BE2C (cell line): ENCODE results near the gene DHRS4.
"Not testable (repeated sequence)": the region's sequence is repeated elsewhere in the genome, so short reads cannot be mapped to it uniquely, and the experiment has no call there.

Source experiments
- DNase-seq: peaks from one replicate; pipeline ENCODE4 v3.0.0-alpha.2; 2020
- H3K27me3 ChIP-seq: fragments of 250-450 bp; sonication (Bioruptor Pico); 2 replicates; pipeline ENCODE4 v1.5.1; 2020; ENCODE audit warnings: mild to moderate bottlenecking
- H3K36me3 ChIP-seq: fragments of 250-450 bp; sonication (Bioruptor Pico); 2 replicates; pipeline ENCODE4 v1.5.1; 2020; ENCODE audit warnings: mild to moderate bottlenecking
- H3K4me1 ChIP-seq: fragments of 250-450 bp; sonication (Bioruptor Pico); 2 replicates; pipeline ENCODE4 v1.5.1; 2020
- H3K4me3 ChIP-seq: 2 replicates; pipeline ENCODE4 v1.5.1; 2011; ENCODE audit warnings: low read depth, low read length
- H3K9me3 ChIP-seq: fragments of 250-450 bp; sonication (Bioruptor Pico); 2 replicates; pipeline ENCODE4 v1.5.1; 2020
- CTCF ChIP-seq: IDR thresholded peaks from 2 replicates; pipeline ENCODE4 v1.5.1; 2012; ENCODE audit warnings: mild to moderate bottlenecking, low read depth, low read length

Gene DHRS4

GRCh38 chr14:24006471-24006816 is 52.9 kb downstream of the DHRS4 start:
- H3K36me3 ChIP-seq, H3K9me3 ChIP-seq, H3K27me3 ChIP-seq, DNase-seq, H3K4me1 ChIP-seq: not testable (repeated sequence)
- H3K4me3 ChIP-seq: peak overlapping the region; percentile 48

- DNase-seq: peak; percentile 81
- H3K9me3 ChIP-seq, H3K4me1 ChIP-seq: not testable (repeated sequence)
Observed at GRCh38 chr14:24006817-24007652, 53.5 kb downstream of the DHRS4 start.

GRCh38 chr14:24011051-24011450 is 57.5 kb downstream of the DHRS4 start:
- Histone ChIP-seq H3K27me3 (no peaks in the 10 kb centered on the region), H3K36me3 (no peaks in the 10 kb centered on the region), H3K4me1 (peaks cover 3% of the 10 kb centered on the region; the same call in 1 of the 2 replicates), H3K9me3 (no peaks in the 10 kb centered on the region; the same call in 1 of the 2 replicates), H3K4me3 (no peak overlapping the region)
- DNase-seq: no peak
- no peak for TF ChIP-seq CTCF

More at GRCh38 chr14:24006817-24007652, 53.5 kb downstream of the DHRS4 start:
- H3K27me3 ChIP-seq, H3K36me3 ChIP-seq: not testable (repeated sequence)
- H3K4me3 ChIP-seq: peak overlapping the region; percentile 48

GRCh38 chr14:24012726-24013273 is 59.2 kb downstream of the DHRS4 start:
- not testable (repeated sequence) for H3K9me3 ChIP-seq, H3K27me3 ChIP-seq, DNase-seq, H3K4me1 ChIP-seq, H3K36me3 ChIP-seq, H3K4me3 ChIP-seq

GRCh38 chr14:24013654-24014514 is 60.3 kb downstream of the DHRS4 start:
- H3K4me3 ChIP-seq: no peak overlapping the region
- peak; percentile 54 for DNase-seq

GRCh38 chr14:24015745-24016144 is 62.2 kb downstream of the DHRS4 start:
- H3K36me3 ChIP-seq, H3K9me3 ChIP-seq, H3K4me3 ChIP-seq, H3K4me1 ChIP-seq, DNase-seq, H3K27me3 ChIP-seq: not testable (repeated sequence)

More at GRCh38 chr14:24013654-24014514, 60.3 kb downstream of the DHRS4 start:
- H3K9me3 ChIP-seq: no peaks in the 10 kb centered on the region; the same call in 1 of the 2 replicates
- no peaks in the 10 kb centered on the region for H3K27me3 ChIP-seq
- TF ChIP-seq CTCF: peak; percentile 95
- peaks cover 3% of the 10 kb centered on the region; the same call in 1 of the 2 replicates for H3K4me1 ChIP-seq
- no peaks in the 10 kb centered on the region for H3K36me3 ChIP-seq
